CD14-positive monocyte (primary cell): ENCODE data around the gene DUOX2. TPM values are rescaled to one million over a fixed set of nuclear protein-coding genes. Genes with fewer than 3 reads are reported as not detected.

Source experiments
- DNase-seq, 3 donors: peaks; one replicate each; pipeline ENCODE4 v3.0.0-alpha.2; 2011 to 2022
- H2AFZ ChIP-seq: 2 replicates; pipeline ENCODE4 v1.6.0; 2012; ENCODE audit warnings: mild to moderate bottlenecking, low read depth, low read length, inconsistent platforms; ENCODE audit not compliant: insufficient read depth, poor library complexity, severe bottlenecking
- H3K27ac ChIP-seq, 2 donors: 1 replicate in 1 of 2; 2 replicates in 1 of 2; pipeline ENCODE4 v1.5.1; 2012 to 2013; ENCODE audit warnings: low read length in 2 of 2, control low read depth in 1 of 2, inconsistent platforms in 1 of 2, low read depth in 1 of 2, mild to moderate bottlenecking in 1 of 2
- H3K27me3 ChIP-seq, 2 donors: one replicate each; pipeline versions ENCODE4 v1.6.0 to v1.6.1; 2011 to 2013; ENCODE audit warnings: low read length in 2 of 2; ENCODE audit not compliant: control insufficient read depth in 2 of 2, insufficient read depth in 2 of 2
- H3K36me3 ChIP-seq, 2 donors: replicated peaks in 1 of 2; 1 replicate in 1 of 2; 2 replicates in 1 of 2; pipeline versions ENCODE4 v1.5.1 to v1.6.1; 2012 to 2013; ENCODE audit warnings: low read length in 2 of 2, control low read depth in 1 of 2, inconsistent platforms in 1 of 2, mild to moderate bottlenecking in 1 of 2; ENCODE audit not compliant: insufficient read depth in 2 of 2, control insufficient read depth in 1 of 2
- H3K4me1 ChIP-seq, 2 donors: 1 replicate in 1 of 2; 2 replicates in 1 of 2; pipeline versions ENCODE4 v1.5.1 to v1.6.1; 2012 to 2013; ENCODE audit warnings: low read length in 2 of 2, control low read depth in 1 of 2, inconsistent platforms in 1 of 2, mild to moderate bottlenecking in 1 of 2, moderate library complexity in 1 of 2; ENCODE audit not compliant: insufficient read depth in 2 of 2, control insufficient read depth in 1 of 2
- H3K4me2 ChIP-seq: replicated peaks from 2 replicates; pipeline ENCODE3; 2012; ENCODE audit warnings: low read length, moderate library complexity, mild to moderate bottlenecking; ENCODE audit not compliant: poor library complexity, severe bottlenecking; ENCODE audit errors: extremely low read depth
- H3K4me3 ChIP-seq, 3 experiments: fragments of 200-600 bp in 1 of 3; sonication (generic) in 1 of 3; replicated peaks in 1 of 3; 1 replicate in 2 of 3; 2 replicates in 1 of 3; pipeline ENCODE4 v1.5.1; 2011 to 2013; ENCODE audit warnings: low read length in 3 of 3, mild to moderate bottlenecking in 3 of 3, control low read depth in 2 of 3, low read depth in 2 of 3, inconsistent platforms in 1 of 3, moderate library complexity in 1 of 3
- H3K79me2 ChIP-seq: 2 replicates; pipeline ENCODE4 v1.6.0; 2012; ENCODE audit warnings: mild to moderate bottlenecking, control low read depth, inconsistent platforms, low read length, moderate library complexity; ENCODE audit not compliant: insufficient read depth
- H3K9ac ChIP-seq: 2 replicates; pipeline ENCODE4 v1.6.0; 2017; ENCODE audit warnings: low read length, mild to moderate bottlenecking; ENCODE audit not compliant: insufficient read depth, poor library complexity, severe bottlenecking
- H3K9me3 ChIP-seq, 2 donors: replicated peaks in 1 of 2; 1 replicate in 1 of 2; 2 replicates in 1 of 2; pipeline versions ENCODE4 v1.5.1 to v1.6.1; 2012 to 2013; ENCODE audit warnings: low read length in 2 of 2, control low read depth in 1 of 2; ENCODE audit not compliant: control insufficient read depth in 1 of 2, insufficient read depth in 1 of 2
- H4K20me1 ChIP-seq: 2 replicates; pipeline ENCODE4 v1.6.0; 2012; ENCODE audit warnings: mild to moderate bottlenecking, low read length, control low read depth, moderate library complexity; ENCODE audit not compliant: insufficient read depth
- H3K27ac Mint-ChIP-seq, 7 donors: one replicate each; pipeline ENCODE4 v1.8.0; 2020; ENCODE audit warnings: mild to moderate bottlenecking in 7 of 7, mixed read lengths in 7 of 7, moderate library complexity in 6 of 7, inconsistent platforms in 2 of 7
- H3K27me3 Mint-ChIP-seq, 3 donors: one replicate each; pipeline ENCODE4 v1.8.0; 2021 to 2022; ENCODE audit warnings: low read depth in 3 of 3, mild to moderate bottlenecking in 3 of 3, mixed read lengths in 3 of 3, moderate library complexity in 3 of 3, inconsistent platforms in 1 of 3
- H3K36me3 Mint-ChIP-seq, 2 donors: one replicate each; pipeline ENCODE4 v1.8.0; 2020; ENCODE audit warnings: mixed read lengths in 2 of 2, inconsistent platforms in 1 of 2, mild to moderate bottlenecking in 1 of 2
- H3K4me1 Mint-ChIP-seq: one replicate; pipeline ENCODE4 v1.8.0; 2020; ENCODE audit warnings: mild to moderate bottlenecking, mixed read lengths
- H3K4me3 Mint-ChIP-seq, 2 donors: one replicate each; pipeline ENCODE4 v1.8.0; 2020; ENCODE audit warnings: mild to moderate bottlenecking in 2 of 2, mixed read lengths in 2 of 2, moderate library complexity in 1 of 2
- H3K9me3 Mint-ChIP-seq, 7 donors: one replicate each; pipeline ENCODE4 v1.8.0; 2020 to 2022; ENCODE audit warnings: mixed read lengths in 7 of 7, mild to moderate bottlenecking in 6 of 7, moderate library complexity in 6 of 7, inconsistent platforms in 2 of 7
- CTCF ChIP-seq: fragments of 200-600 bp; IDR thresholded peaks from one replicate; pipeline ENCODE4 v1.8.0; 2022; ENCODE audit warnings: antibody characterized with exemption, mild to moderate bottlenecking
- WGBS: methylation state at CpG from one replicate; pipeline ENCODE4 v1.1.5; 2013; ENCODE audit warnings: missing lambda C conversion rate; ENCODE audit not compliant: insufficient coverage; 5-methylcytosine and 5-hydroxymethylcytosine counted together
- intact Hi-C, 2 donors: fragments of 100-400 bp; cut with micrococcal nuclease; formaldehyde crosslinking; loops; one replicate each; pipeline versions ENCODE4 v1.15.0 to v1.15.1; 2023
- polyA plus RNA-seq, 3 donors: library from polyadenylated mRNA; depleted of rRNA in 1 of 3; unstranded in 2 of 3; stranded (reverse) in 1 of 3; fragments of 300-500 nt in 2 of 3; fragments of >200 nt in 1 of 3; fragmentation: Illumina TruSeq in 2 of 3; gene quantifications; 1 replicate in 2 of 3; 2 replicates in 1 of 3; pipeline ENCODE4 v1.2.3, GENCODE V29; 2012 to 2021

Gene DUOX2
- polyA plus RNA-seq, 3 donors = 0.01 TPM; not detected in 2

DNA sequence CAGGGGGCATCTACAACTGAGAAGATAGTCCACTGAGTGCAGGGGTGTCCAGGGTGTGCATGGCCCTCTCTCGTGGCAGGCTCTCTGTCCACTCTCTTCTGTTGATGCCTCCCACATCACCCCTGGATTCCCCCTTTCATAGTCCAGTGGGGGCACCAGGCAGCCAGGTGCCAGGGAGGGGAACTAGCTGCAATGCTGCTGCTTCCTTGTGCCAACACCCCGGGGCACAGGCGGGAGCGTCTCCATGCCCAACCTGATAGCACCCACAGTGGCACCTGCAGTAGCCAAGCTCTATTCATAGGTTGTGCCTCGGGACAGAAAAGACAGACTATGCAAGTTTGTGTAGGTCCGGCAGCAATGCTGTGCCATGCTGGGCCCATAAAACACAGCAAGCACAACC lies 11.7 kb downstream of the DUOX2 start:
- Histone ChIP-seq H3K36me3 (no peaks in the 10 kb centered on the region), H3K4me3 (no peak overlapping the region), H3K4me2 (no peak overlapping the region), H3K9me3 (no peaks in the 10 kb centered on the region), H3K27me3 (no peaks in the 10 kb centered on the region), H3K79me2 (no peaks in the 10 kb centered on the region), H3K9ac (no peak overlapping the region), H2AFZ (no peak overlapping the region), H3K4me1 (no peaks in the 10 kb centered on the region), H4K20me1 (no peaks in the 10 kb centered on the region), H3K27ac (no peak overlapping the region)
- 91% methylated on average over 4 of the region's 6 CpGs for WGBS
- intact Hi-C loops = no loop called here
- no peak for TF ChIP-seq CTCF
- no peaks in the 10 kb centered on the region for H3K36me3 Mint-ChIP-seq
- H3K27me3 Mint-ChIP-seq = peaks cover 7 to 14% (median 9%) of the 10 kb centered on the region in 3 donors
- no peak overlapping the region for H3K4me3 Mint-ChIP-seq
- DNase-seq = no peak
- H3K4me1 Mint-ChIP-seq = no peaks in the 10 kb centered on the region
- no peak overlapping the region for H3K27ac Mint-ChIP-seq
- peaks cover 0 to 2% (median 0%) of the 10 kb centered on the region in 7 donors for H3K9me3 Mint-ChIP-seq

GRCh38 chr15:45101749-45102148 lies 12.2 kb downstream of the DUOX2 start:
- Histone ChIP-seq H2AFZ (no peak overlapping the region), H3K9ac (no peak overlapping the region), H3K36me3 (no peaks in the 10 kb centered on the region), H3K9me3 (no peaks in the 10 kb centered on the region), H3K79me2 (no peaks in the 10 kb centered on the region), H3K27ac (no peak overlapping the region), H3K27me3 (no peaks in the 10 kb centered on the region), H3K4me1 (no peaks in the 10 kb centered on the region), H3K4me2 (no peak overlapping the region), H3K4me3 (no peak overlapping the region), H4K20me1 (no peaks in the 10 kb centered on the region)
- TF ChIP-seq CTCF = no peak
- WGBS = 94% methylated on average over 9 of the region's 12 CpGs
- Mint-ChIP-seq H3K27ac (no peak overlapping the region), H3K27me3 (peaks cover 7 to 12% (median 9%) of the 10 kb centered on the region in 3 donors), H3K4me3 (no peak overlapping the region), H3K9me3 (peaks cover 0 to 2% (median 0%) of the 10 kb centered on the region in 7 donors), H3K36me3 (no peaks in the 10 kb centered on the region), H3K4me1 (no peaks in the 10 kb centered on the region)
- intact Hi-C loops = no loop called here
- no peak for DNase-seq
